K562 (cell line): ENCODE measurements around the gene MT1A. TPM values are rescaled to one million over a fixed set of nuclear protein-coding genes. Genes with fewer than 3 reads are reported as not detected.

Experiments used
- ARNT ChIP-seq, 2 experiments: fragments of 450-650 bp; IDR thresholded peaks; 2 replicates each; pipeline ENCODE4 v1.6.1; 2016; ENCODE audit warnings: mild to moderate bottlenecking in 1 of 2
- ILK ChIP-seq: fragments of 450-650 bp; IDR thresholded peaks from 2 replicates; pipeline ENCODE4 v1.6.1; 2016; ENCODE audit warnings: missing genetic modification characterization, low read depth, mild to moderate bottlenecking, missing compliant biosample characterization, moderate library complexity, borderline replicate concordance
- KDM5B ChIP-seq: fragments of 200-600 bp; sonication (generic); IDR thresholded peaks from 2 replicates; pipeline ENCODE4 v1.6.1; 2012; ENCODE audit warnings: low read depth, mild to moderate bottlenecking, moderate library complexity, low read length, control low read depth, inconsistent platforms; ENCODE audit not compliant: insufficient replicate concordance
- MAFK ChIP-seq: IDR thresholded peaks from 2 replicates; pipeline ENCODE4 v1.6.1; 2011; ENCODE audit warnings: low read length, improper control_type of control experiment
- MAZ ChIP-seq, 2 experiments: fragments of 450-650 bp in 1 of 2; sonication (generic) in 1 of 2; formaldehyde crosslinking; IDR thresholded peaks in 1 of 2; conservative IDR thresholded peaks in 1 of 2; 2 replicates each; pipeline versions ENCODE4 v1.4.0 to v1.5.0; 2020; ENCODE audit warnings: mild to moderate bottlenecking in 1 of 2, missing genetic modification reagents in 1 of 2
- NFE2L1 ChIP-seq: fragments of 450-650 bp; IDR thresholded peaks from 2 replicates; pipeline ENCODE4 v1.6.1; 2016; ENCODE audit warnings: missing genetic modification characterization, low read depth, mild to moderate bottlenecking, missing compliant biosample characterization, moderate library complexity, borderline replicate concordance
- RFX1 ChIP-seq: fragments of 450-650 bp; IDR thresholded peaks from 2 replicates; pipeline ENCODE4 v1.6.1; 2016; ENCODE audit warnings: mild to moderate bottlenecking, moderate library complexity
- SLC30A9 ChIP-seq: fragments of 250-450 bp; sonication (Bioruptor Pico); IDR thresholded peaks from 2 replicates; pipeline ENCODE4 v1.8.0; 2022; ENCODE audit warnings: mild to moderate bottlenecking, moderate library complexity
- TRIM28 ChIP-seq: fragments of 450-650 bp; IDR thresholded peaks from 2 replicates; pipeline ENCODE4 v1.6.1; 2017
- YY1 ChIP-seq, 3 experiments: IDR thresholded peaks; 2 replicates each; pipeline ENCODE4 v1.6.1; 2011; ENCODE audit warnings: low read length in 2 of 3, mild to moderate bottlenecking in 2 of 3, moderate library complexity in 2 of 3, borderline replicate concordance in 1 of 3, control low read depth in 1 of 3, low read depth in 1 of 3; ENCODE audit not compliant: insufficient read depth in 3 of 3, insufficient replicate concordance in 2 of 3, control insufficient read depth in 1 of 3, insufficient read length in 1 of 3; ENCODE audit errors: extremely low read depth in 1 of 3
- ZC3H11A ChIP-seq: IDR thresholded peaks from 2 replicates; pipeline ENCODE4 v1.6.1; 2012; ENCODE audit warnings: low read depth, low read length, improper control_type of control experiment
- ZFP1 ChIP-seq: fragments of 450-650 bp; formaldehyde crosslinking; IDR thresholded peaks from 2 replicates; pipeline ENCODE4 v1.4.0; 2020; ENCODE audit warnings: mild to moderate bottlenecking, mixed read lengths
- ZKSCAN3 ChIP-seq: fragments of 250-450 bp; sonication (Bioruptor Pico); IDR thresholded peaks from 2 replicates; pipeline ENCODE4 v1.4.0; 2020
- ZNF311 ChIP-seq: fragments of 250-450 bp; sonication (Bioruptor Pico); IDR thresholded peaks from 2 replicates; pipeline ENCODE4 v1.4.0; 2020; ENCODE audit warnings: mild to moderate bottlenecking, moderate library complexity
- ZNF589 ChIP-seq: fragments of 200-800 bp; sonication (Bioruptor generic); IDR thresholded peaks from 2 replicates; pipeline ENCODE4 v1.6.1; 2016; ENCODE audit warnings: low read depth, missing genetic modification characterization, missing compliant biosample characterization
- ZNF717 ChIP-seq: fragments of 250-450 bp; sonication (Bioruptor Pico); IDR thresholded peaks from 2 replicates; pipeline ENCODE4 v1.5.0; 2021
- ZNF79 ChIP-seq: fragments of 250-450 bp; sonication (Bioruptor Pico); IDR thresholded peaks from 2 replicates; pipeline ENCODE4 v1.4.0; 2020; ENCODE audit warnings: low read depth, mild to moderate bottlenecking, moderate library complexity
- ZSCAN32 ChIP-seq: fragments of 450-650 bp; formaldehyde crosslinking; IDR thresholded peaks from 2 replicates; pipeline ENCODE4 v1.4.0; 2020; ENCODE audit warnings: mild to moderate bottlenecking, moderate library complexity
- polyA plus RNA-seq, 8 experiments: library from polyadenylated mRNA; depleted of rRNA in 4 of 8; stranded (reverse) in 5 of 8; unstranded in 3 of 8; fragments of >200 nt; fragmentation: Nextera tagmentation in 2 of 8; fragmentation: Illumina TruSeq in 1 of 8; extraction: Ambion mirVana in 2 of 8; extraction: Trizol in 1 of 8; gene quantifications; 2 replicates each; pipeline versions ENCODE4 v1.2.1 to v1.2.3, GENCODE V29; 2011 to 2014; ENCODE audit warnings: inconsistent platforms in 1 of 8, missing spikeins in 1 of 8
- total RNA-seq, 7 experiments: library from RNA; depleted of rRNA in 6 of 7; stranded (reverse); fragments of >200 nt in 6 of 7; fragmentation: Illumina TruSeq in 2 of 7; extraction: Trizol in 2 of 7; gene quantifications; 2 replicates each; pipeline versions ENCODE4 v1.2.1 to v1.2.3, GENCODE V29; 2011 to 2021; ENCODE audit warnings: low replicate concordance in 1 of 7
- TF ChIP-seq, protein P1 (sequence below): sonication (generic); formaldehyde crosslinking; IDR thresholded peaks from 2 replicates; pipeline ENCODE4 v1.8.1; 2022; ENCODE audit warnings: missing genetic modification reagents
- TF ChIP-seq, protein P2 (sequence below), 2 experiments: fragments of 450-650 bp; IDR thresholded peaks; 2 replicates each; pipeline ENCODE4 v1.6.1; 2016

MT1A gene
- total and polyA plus RNA-seq, 9 of the 15 experiments (the other 6 are each of a cell fraction or from before 2014, with no cell fraction given): 0.23 TPM; not detected in 8

DNA sequence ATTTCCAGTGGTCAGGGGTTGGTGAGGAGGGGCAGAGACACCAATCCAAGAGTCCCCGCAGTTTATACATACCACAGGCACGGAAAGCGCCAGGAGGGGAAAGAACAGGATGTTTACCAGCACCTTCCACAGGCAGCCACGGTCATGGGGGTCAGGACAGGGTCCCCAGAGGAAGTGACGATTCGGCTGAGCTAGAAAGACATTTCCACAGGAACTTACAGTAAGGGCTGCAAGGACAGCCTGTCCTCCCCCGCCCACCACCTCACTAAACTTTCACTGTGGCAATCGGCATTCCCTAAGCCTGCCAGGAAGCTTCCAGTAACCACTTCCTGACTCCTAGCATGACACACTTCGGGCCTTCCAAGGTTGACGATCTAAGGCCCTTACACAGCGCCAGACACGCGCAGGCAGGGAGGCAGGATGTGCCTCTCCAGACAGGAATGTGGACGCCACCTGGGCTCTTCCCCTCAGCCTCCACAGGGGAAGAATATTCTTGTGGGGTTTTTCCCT lies 31.3 kb upstream of the MT1A start (continued):
- no peak for TF ChIP-seq ZC3H11A
- TF ChIP-seq MAZ (CRISPR knock-in tag; conservative IDR thresholded peaks at IDR 0.05 in 1 of 2, IDR thresholded peaks at IDR 0.05 in 1 of 2): 0 out of 4 replicates have a peak, but pooled peaks of 1 of the 2 experiments have one; percentile 23
- TF ChIP-seq ZNF589 (CRISPR knock-in tag): 0 out of 2 replicates have a peak, but pooled peaks have one; percentile 17
- TF ChIP-seq MAFK: no peak
- TF ChIP-seq ZNF79 (CRISPR knock-in tag): no peak
- no peak for TF ChIP-seq SLC30A9 (CRISPR knock-in tag)
- no peak for TF ChIP-seq ARNT (IDR thresholded peaks at IDR 0.05)
- no peak for TF ChIP-seq KDM5B
- TF ChIP-seq ZNF717: no peak
- no peak for TF ChIP-seq ILK (tag)
- no peak for TF ChIP-seq NFE2L1 (tag)
- TF ChIP-seq RFX1: no peak
- TF ChIP-seq ZFP1 (CRISPR knock-in tag): no peak
- TF ChIP-seq ZKSCAN3 (CRISPR knock-in tag): no peak
- no peak for TF ChIP-seq YY1 (IDR thresholded peaks at IDR 0.05; ENCODE audit: borderline replicate concordance in 1 of 3, control insufficient read depth in 1 of 3, extremely low read depth in 1 of 3, insufficient read depth in 3 of 3, insufficient read length in 1 of 3, insufficient replicate concordance in 2 of 3, low read depth in 1 of 3, low read length in 2 of 3)
- TF ChIP-seq ZNF311: peak; percentile 21; the same call in 1 of the 2 replicates
- TF ChIP-seq, protein P1, sequence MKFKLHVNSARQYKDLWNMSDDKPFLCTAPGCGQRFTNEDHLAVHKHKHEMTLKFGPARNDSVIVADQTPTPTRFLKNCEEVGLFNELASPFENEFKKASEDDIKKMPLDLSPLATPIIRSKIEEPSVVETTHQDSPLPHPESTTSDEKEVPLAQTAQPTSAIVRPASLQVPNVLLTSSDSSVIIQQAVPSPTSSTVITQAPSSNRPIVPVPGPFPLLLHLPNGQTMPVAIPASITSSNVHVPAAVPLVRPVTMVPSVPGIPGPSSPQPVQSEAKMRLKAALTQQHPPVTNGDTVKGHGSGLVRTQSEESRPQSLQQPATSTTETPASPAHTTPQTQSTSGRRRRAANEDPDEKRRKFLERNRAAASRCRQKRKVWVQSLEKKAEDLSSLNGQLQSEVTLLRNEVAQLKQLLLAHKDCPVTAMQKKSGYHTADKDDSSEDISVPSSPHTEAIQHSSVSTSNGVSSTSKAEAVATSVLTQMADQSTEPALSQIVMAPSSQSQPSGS (CRISPR knock-in tag): no peak
- TF ChIP-seq, protein P2, sequence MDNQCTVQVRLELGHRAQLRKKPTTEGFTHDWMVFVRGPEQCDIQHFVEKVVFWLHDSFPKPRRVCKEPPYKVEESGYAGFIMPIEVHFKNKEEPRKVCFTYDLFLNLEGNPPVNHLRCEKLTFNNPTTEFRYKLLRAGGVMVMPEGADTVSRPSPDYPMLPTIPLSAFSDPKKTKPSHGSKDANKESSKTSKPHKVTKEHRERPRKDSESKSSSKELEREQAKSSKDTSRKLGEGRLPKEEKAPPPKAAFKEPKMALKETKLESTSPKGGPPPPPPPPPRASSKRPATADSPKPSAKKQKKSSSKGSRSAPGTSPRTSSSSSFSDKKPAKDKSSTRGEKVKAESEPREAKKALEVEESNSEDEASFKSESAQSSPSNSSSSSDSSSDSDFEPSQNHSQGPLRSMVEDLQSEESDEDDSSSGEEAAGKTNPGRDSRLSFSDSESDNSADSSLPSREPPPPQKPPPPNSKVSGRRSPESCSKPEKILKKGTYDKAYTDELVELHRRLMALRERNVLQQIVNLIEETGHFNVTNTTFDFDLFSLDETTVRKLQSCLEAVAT (IDR thresholded peaks at IDR 0.05): 0 out of 4 replicates have a peak, but pooled peaks of 1 of the 2 experiments have one; percentile 35
- no peak for TF ChIP-seq ZSCAN32 (CRISPR knock-in tag)
- TF ChIP-seq TRIM28: no peak
